ENCODE data around the gene FETUB.
A peak's percentile ranks its signal among the peaks of the same experiment; 100 is the strongest.

Gene FETUB

GRCh38 chr3:186637686-186638085, 2.5 kb upstream of the FETUB start:
- TF ChIP-seq CTCF (conservative IDR thresholded peaks at IDR 0.05; ENCODE audit: low read depth, low read length): no peak
- no peak for DNase-seq (ENCODE audit: low read depth)
- no peak overlapping the region for H3K4me3 ChIP-seq (ENCODE audit: low read depth, low read length)

- no peak overlapping the region for H3K4me3 ChIP-seq (ENCODE audit: low read depth, low read length)
- DNase-seq (ENCODE audit: low read depth): no peak
- no peak for TF ChIP-seq CTCF (conservative IDR thresholded peaks at IDR 0.05; ENCODE audit: low read depth, low read length)
These were observed 1.9 kb upstream of the FETUB start for GRCh38 chr3:186638259-186638658.

GRCh38 chr3:186640473-186640818, 247 bp downstream of the FETUB start:
- no peak overlapping the region for H3K4me3 ChIP-seq (ENCODE audit: low read depth, low read length)
- peak; percentile 43 for DNase-seq (ENCODE audit: low read depth)
- TF ChIP-seq CTCF (conservative IDR thresholded peaks at IDR 0.05; ENCODE audit: low read depth, low read length): no peak

GRCh38 chr3:186640929-186641328, 730 bp downstream of the FETUB start:
- no peak for DNase-seq (ENCODE audit: low read depth)
- no peak overlapping the region for H3K4me3 ChIP-seq (ENCODE audit: low read depth, low read length)
- TF ChIP-seq CTCF (conservative IDR thresholded peaks at IDR 0.05; ENCODE audit: low read depth, low read length): no peak

GRCh38 chr3:186642014-186642413, 1.8 kb downstream of the FETUB start:
- no peak for TF ChIP-seq CTCF (conservative IDR thresholded peaks at IDR 0.05; ENCODE audit: low read depth, low read length)
- no peak overlapping the region for H3K4me3 ChIP-seq (ENCODE audit: low read depth, low read length)
- no peak for DNase-seq (ENCODE audit: low read depth)

- no peak overlapping the region for H3K4me3 ChIP-seq (ENCODE audit: low read depth, low read length)
- TF ChIP-seq CTCF (conservative IDR thresholded peaks at IDR 0.05; ENCODE audit: low read depth, low read length): no peak
- DNase-seq (ENCODE audit: low read depth): no peak
These were observed 3.3 kb downstream of the FETUB start for GRCh38 chr3:186643493-186643892.

GRCh38 chr3:186644683-186645082, 4.5 kb downstream of the FETUB start:
- no peak for TF ChIP-seq CTCF (conservative IDR thresholded peaks at IDR 0.05; ENCODE audit: low read depth, low read length)
- no peak overlapping the region for H3K4me3 ChIP-seq (ENCODE audit: low read depth, low read length)
- no peak for DNase-seq (ENCODE audit: low read depth)

Measured in choroid plexus epithelial cell (primary cell).